SW480 (cell line): ENCODE measurements around the gene CORO1A.
"Not testable (repeated sequence)": the region's sequence is repeated elsewhere in the genome, so short reads cannot be mapped to it uniquely, and the experiment has no call there.

Source experiments
- DNase-seq: peaks from one replicate; pipeline ENCODE4 v3.0.0-alpha.2; 2016; ENCODE audit warnings: low spot score

Gene CORO1A

GRCh38 chr16:30183233-30184095 lies at the start of gene CORO1A:
Gene CORO1A, plus strand, starts transcription at chr16:30183602. Its CDS starts 1,608 bp downstream, at chr16:30185210.
- peak; percentile 60 for DNase-seq

DNA sequence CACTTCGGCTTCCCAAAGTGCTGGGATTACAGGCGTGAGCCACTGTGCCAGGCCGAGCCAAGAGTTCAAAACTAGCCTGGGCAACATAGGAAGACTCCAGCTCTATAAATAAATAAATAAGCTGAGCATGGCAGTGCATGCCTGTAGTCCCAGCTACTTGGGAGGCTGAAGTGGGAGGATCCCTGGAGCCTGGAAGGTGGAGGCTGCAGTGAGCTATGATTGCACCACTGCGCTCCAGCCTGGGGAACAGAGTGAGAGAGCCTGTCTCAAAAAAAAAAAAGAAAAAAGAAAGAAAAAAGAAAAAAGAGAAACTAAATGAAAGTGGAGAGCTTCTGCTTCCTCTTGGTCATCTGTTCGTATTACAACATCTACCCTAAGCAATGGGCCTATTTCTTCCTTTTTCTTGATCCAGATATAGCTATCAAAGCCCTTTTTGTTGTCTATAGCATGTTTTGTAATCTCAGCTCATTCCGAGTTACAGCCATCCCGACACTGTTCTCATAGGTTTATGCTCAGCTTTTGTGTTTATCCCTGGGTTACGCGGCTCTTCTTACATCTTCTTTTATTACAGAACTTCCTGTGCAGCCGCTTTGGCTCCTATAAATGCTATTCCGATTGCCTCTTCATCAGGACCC lies 46.3 kb upstream of the CORO1A start:
- DNase-seq, result no peak

DNA sequence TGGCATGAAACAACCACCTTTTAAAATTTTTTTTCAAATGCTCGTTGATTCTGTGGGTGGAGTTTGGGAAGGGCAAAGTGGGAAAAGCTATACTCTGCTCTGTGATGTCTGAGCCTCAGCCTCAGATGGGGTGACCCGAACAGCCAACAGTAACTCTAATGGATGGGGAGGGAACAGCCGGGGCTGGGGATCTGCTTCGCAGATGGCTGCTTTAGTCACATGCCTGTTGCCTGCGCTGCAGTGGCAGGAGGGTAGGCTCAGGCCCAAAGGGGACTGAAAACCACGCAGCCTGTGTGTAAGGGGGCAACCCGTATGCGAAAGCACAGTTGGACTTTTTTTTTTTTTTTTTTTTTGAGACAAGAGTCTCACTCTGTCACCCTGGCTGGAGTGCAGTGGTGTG lies 45.5 kb upstream of the CORO1A start:
- DNase-seq, result no peak

DNA sequence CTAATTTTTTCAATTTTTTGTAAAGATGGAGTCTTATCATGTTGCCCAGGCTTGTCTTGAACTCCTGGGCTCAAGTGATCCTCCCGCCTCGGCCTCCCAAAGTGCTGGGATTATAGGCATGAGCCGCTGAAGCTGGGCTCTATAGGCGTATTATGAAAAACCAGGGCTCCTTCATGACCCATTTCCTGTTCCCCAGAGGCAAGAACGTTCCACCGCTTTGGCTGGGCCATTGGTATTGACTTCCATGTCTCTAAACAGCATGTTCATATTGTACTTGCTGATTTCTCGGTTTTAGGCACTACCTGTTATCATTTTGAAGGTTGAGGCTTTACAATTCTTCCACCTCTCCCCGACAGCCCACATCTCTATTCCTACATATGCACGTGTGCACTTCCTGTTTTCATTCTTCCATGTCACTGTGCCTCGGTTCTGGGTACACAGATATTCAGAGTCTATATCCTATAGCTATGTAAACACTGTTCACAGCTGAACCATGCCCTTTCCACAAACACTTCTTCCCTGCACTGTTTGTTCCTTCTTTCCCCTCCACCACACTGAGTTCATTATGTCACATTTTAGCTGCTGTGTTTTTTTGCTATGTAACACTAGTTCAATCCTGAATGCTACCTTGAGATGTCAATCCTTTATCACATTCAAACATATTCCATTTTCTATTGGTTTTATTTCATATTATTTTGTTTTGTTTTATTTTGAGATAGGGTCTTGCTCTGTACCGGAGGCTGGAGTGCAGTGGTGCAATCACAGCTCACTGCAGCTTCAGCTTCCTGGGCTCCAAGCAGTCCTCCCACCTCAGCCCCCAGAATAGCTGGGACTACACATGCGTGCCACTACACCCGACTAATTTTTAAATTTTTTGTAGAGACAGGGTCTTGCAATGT lies 43.6 kb upstream of the CORO1A start:
- DNase-seq, result no peak

DNA sequence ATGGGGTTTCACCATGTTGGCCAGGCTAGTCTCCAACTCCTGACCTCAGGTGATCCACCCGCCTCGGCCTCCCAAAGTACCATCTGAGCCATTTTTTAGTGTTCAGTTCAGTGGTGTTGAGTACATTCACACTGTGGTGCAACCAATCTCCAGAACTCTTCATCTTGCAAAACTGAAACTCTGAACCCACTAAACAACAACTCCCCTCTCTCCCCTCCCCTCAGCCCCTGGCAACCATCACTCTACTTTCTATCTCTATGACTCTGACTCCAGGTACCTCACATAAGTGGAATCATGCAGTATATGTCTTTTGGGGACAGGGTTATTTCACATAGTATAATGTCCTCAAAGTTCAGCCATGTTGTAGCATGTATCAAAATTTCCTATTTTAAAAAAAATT lies 41.7 kb upstream of the CORO1A start:
- no peak for DNase-seq

- DNase-seq, result peak; percentile 54
These were observed 40.6 kb upstream of the CORO1A start for GRCh38 chr16:30142672-30143346.

DNA sequence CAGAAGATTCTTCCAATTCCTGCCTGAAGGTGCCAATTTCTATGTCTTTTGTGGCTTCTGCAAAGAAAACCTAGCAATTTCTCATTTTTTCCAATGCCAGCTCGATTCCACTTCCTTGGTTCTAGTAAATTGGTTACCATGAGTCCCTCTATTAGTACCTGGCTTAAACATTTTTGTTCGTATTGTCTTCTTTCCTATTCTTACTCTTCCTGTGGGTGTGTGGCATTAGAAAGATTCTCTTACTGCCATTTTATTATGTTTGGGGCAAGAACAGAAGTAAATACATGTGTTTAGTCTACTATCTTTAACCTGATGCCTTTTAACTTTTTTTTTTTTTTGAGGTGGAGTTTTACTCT lies 40.1 kb upstream of the CORO1A start:
- DNase-seq, result no peak

- no peak for DNase-seq
These were observed 39.4 kb upstream of the CORO1A start for GRCh38 chr16:30144017-30144416.

- no peak for DNase-seq
These were observed 38.5 kb upstream of the CORO1A start for GRCh38 chr16:30144917-30145316.

DNA sequence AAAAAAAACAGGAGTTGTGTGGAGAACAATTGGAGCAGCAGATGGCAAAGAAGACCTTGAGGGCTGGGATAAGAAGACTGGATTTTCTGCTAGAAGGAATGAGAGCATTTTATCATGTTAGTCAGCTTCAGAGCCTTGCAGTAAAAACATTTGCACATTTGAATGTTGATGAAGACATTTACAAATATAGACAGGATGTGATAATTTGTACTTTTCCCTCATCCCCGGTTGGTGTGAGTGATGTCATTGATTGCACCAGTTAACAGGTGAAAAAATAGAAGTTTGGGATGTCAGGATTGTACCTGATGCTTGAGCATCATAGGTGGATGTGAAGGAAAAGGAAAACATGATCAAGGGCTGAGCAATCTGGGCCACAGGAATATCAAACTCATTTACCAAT lies 37.7 kb upstream of the CORO1A start:
- DNase-seq, result no peak

- no peak for DNase-seq
These were observed 35.4 kb upstream of the CORO1A start for GRCh38 chr16:30147843-30148510.

GRCh38 chr16:30149250-30149930 lies 34.0 kb upstream of the CORO1A start:
- no peak for DNase-seq

DNA sequence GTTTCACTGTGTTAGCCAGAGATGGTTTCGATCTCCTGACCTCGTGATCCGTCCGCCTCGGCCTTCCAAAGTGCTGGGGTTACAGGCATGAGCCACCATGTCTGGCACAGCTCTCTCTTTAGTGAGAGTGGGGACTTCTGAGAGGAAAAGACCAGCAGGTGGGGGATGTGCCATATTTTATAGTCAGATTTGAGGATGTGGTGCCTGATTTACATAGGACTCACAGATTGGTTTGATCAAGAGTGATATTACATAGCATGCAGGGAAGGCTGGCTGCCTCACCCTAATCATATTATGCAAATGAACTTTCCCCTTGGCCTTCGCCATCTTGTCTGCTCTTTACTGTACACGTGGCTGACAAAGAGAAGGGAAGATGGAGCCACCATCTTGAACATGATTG lies 32.3 kb upstream of the CORO1A start:
- no peak for DNase-seq

DNA sequence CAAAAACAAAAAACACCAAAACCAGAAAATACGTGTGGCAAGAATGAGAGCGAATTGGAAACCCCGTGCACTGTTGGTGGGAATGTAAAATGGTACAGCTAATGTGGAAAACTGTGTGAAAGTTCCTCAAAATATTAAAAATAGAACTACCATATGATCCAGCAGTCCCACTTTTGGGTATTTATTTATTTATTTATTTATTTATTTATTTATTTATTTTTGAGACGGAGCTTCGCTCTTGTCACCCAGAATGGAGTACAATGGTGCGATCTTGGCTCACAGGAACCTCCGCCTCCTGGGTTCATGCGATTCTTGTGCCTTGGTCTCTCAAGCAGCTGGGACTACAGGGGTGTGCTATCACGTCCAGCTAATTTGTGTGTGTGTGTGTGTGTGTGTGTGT lies 30.9 kb upstream of the CORO1A start:
- DNase-seq, result no peak

GRCh38 chr16:30155188-30155587 lies 28.2 kb upstream of the CORO1A start:
- no peak for DNase-seq

GRCh38 chr16:30157214-30157613 lies 26.2 kb upstream of the CORO1A start:
- DNase-seq, result no peak

GRCh38 chr16:30163538-30163937 lies 19.9 kb upstream of the CORO1A start:
- DNase-seq, result peak; percentile 58

DNA sequence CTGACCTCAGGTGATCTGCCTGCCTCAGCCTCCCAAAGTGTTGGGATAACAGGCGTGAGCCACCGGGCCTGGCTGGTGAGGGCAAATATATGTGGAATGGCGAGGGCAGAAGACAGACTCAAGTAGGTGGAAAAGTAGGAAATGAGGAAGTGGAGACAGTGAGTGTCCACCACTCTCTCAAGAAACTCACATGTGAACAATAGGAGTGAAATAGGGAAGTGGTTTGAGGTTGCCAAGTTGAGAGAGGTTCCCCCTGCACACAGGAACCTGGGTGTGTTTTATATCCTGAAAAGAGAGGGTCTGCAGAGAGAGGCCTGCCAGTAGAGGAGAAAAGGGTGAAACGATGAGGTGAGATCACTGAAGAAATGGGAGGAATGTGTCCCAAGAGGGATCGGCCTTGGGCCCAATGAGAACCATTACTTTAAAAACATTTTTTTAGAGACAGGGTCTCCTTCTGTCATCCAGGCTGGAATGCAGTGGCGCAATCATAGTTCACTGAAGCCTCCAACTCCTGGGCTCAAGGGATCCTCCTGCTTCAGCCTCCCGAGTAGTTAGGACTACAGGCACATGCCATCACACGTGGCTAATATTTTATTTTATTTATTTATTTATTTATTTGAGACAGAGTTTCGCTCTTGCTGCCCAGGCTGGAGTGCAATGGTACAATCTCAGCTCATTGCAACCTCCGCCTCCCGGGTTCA lies 17.1 kb upstream of the CORO1A start:
- no peak for DNase-seq

- not testable (repeated sequence) for DNase-seq
These were observed 14.7 kb upstream of the CORO1A start for GRCh38 chr16:30168746-30169145.

- DNase-seq, result not testable (repeated sequence)
These were observed 14.0 kb upstream of the CORO1A start for GRCh38 chr16:30169416-30169815.
